Lung (tissue), 12 donors: Measurements from ENCODE around the gene ENGASE. TPM values are rescaled to one million over a fixed set of nuclear protein-coding genes. Genes with fewer than 3 reads are reported as not detected.

Experiments used
- ATAC-seq: fragments of 200-7000 bp; cut with Tn5 transposase; one replicate; pipeline ENCODE4 v1.9.1; 2020; ENCODE audit warnings: moderate number of reproducible peaks; ENCODE audit not compliant: insufficient read depth, low FRiP score
- DNase-seq, 3 donors: peaks; one replicate each; pipeline ENCODE4 v3.0.0-alpha.2; 2013 to 2017
- H3K27ac ChIP-seq, 2 donors: one replicate each; pipeline ENCODE4 v1.5.1; 2013; ENCODE audit warnings: mild to moderate bottlenecking in 2 of 2, moderate library complexity in 2 of 2, control low read depth in 1 of 2, inconsistent platforms in 1 of 2, low read depth in 1 of 2, low read length in 1 of 2
- H3K27me3 ChIP-seq, 3 donors: one replicate each; pipeline ENCODE4 v1.5.1; 2013; ENCODE audit warnings: low read length in 2 of 3; ENCODE audit not compliant: control insufficient read depth in 3 of 3, insufficient read depth in 3 of 3
- H3K36me3 ChIP-seq, 4 donors: one replicate each; pipeline ENCODE4 v1.5.1; 2013; ENCODE audit warnings: low read length in 4 of 4, mild to moderate bottlenecking in 1 of 4, moderate library complexity in 1 of 4; ENCODE audit not compliant: control insufficient read depth in 4 of 4, insufficient read depth in 4 of 4
- H3K4me1 ChIP-seq, 5 donors: one replicate each; pipeline ENCODE4 v1.5.1; 2013; ENCODE audit warnings: low read length in 5 of 5, mild to moderate bottlenecking in 2 of 5, moderate library complexity in 1 of 5; ENCODE audit not compliant: control insufficient read depth in 5 of 5, insufficient read depth in 5 of 5
- H3K4me3 ChIP-seq: one replicate; pipeline ENCODE4 v1.5.1; 2013; ENCODE audit warnings: mild to moderate bottlenecking, control low read depth, moderate library complexity
- H3K9ac ChIP-seq, 2 donors: one replicate each; pipeline ENCODE4 v1.5.1; 2013; ENCODE audit warnings: low read length in 2 of 2, control low read depth in 1 of 2; ENCODE audit not compliant: insufficient read depth in 1 of 2
- H3K9me3 ChIP-seq, 4 donors: one replicate each; pipeline ENCODE4 v1.5.1; 2013; ENCODE audit warnings: low read length in 3 of 4, mild to moderate bottlenecking in 1 of 4, moderate library complexity in 1 of 4; ENCODE audit not compliant: control insufficient read depth in 4 of 4, insufficient read depth in 3 of 4
- WGBS, 2 donors: extraction: QIAGEN DNeasy Blood & Tissue Kit; methylation state at CpG; one replicate each; pipeline ENCODE4 v1.1.7; 2013; 5-methylcytosine and 5-hydroxymethylcytosine counted together
- polyA plus RNA-seq, 2 donors: library from polyadenylated mRNA; stranded (reverse); fragments of 200-250 nt; gene quantifications; one replicate each; pipeline ENCODE4 v1.2.1, GENCODE V29; 2013
- total RNA-seq, 2 donors: library from RNA; depleted of rRNA in 1 of 2; stranded (reverse); fragments of >200 nt in 1 of 2; gene quantifications; one replicate each; pipeline ENCODE4 v1.2.1, GENCODE V29; 2014 to 2021
- TF ChIP-seq, protein P1 (sequence below): IDR thresholded peaks from 2 replicates; pipeline ENCODE4 v1.5.1; 2012; ENCODE audit warnings: mild to moderate bottlenecking; ENCODE audit errors: control extremely low read depth, extremely low read depth
- donor health status: control.
- donor health status: control.
- donor health status: Bipolar disorder and iron deficiency.
- donor health status: healthy.
- donor health status: DM: yes; HTN: yes; CAD: no.

The ENGASE gene
- total and polyA plus RNA-seq, 4 donors, result 19.0 to 45.7 (median 32.5) TPM

DNA sequence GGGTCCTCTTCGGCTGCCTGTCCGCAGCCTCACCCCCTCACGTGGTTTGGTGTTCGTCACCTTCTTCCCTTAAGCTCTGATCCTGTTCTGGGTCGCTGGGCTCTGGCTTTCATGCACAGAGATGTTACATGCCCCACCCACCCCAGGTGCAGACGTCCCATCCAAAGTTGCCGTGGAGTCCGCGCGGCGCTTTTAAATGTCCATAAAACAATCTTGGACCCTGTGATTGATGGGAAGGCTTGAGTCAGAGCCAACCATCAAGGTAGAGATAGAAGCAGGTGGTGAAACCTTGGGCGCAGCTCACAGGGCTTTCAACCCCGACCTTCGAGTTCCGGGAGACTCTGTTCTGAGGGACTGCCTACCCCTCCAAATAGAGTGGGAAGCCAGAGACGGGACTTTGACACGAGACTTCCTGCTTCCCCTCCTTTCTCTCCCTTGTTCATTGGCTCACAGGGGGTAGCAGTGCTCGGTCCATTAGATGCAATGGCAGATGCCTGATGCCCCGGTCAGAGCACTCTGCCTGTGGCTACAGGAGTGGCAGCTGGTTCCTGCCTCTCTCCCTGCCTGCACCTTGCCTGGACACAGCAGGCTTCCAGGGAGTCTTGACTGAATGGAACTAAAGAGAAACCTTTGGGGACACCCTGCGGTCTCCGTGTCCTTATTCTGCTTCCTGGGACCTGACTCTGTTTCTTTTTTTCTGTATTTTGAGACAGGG is 4.0 kb downstream of the ENGASE start:
- H3K4me1 ChIP-seq, result peaks cover 0 to 8% (median 5%) of the 10 kb centered on the region in 5 donors
- H3K9me3 ChIP-seq, result no peaks in the 10 kb centered on the region
- H3K27ac ChIP-seq, result no peak overlapping the region
- ATAC-seq (no peak), DNase-seq (no peak)
- H3K4me3 ChIP-seq, result no peak overlapping the region
- no peaks in the 10 kb centered on the region for H3K27me3 ChIP-seq
- TF ChIP-seq, protein P1, sequence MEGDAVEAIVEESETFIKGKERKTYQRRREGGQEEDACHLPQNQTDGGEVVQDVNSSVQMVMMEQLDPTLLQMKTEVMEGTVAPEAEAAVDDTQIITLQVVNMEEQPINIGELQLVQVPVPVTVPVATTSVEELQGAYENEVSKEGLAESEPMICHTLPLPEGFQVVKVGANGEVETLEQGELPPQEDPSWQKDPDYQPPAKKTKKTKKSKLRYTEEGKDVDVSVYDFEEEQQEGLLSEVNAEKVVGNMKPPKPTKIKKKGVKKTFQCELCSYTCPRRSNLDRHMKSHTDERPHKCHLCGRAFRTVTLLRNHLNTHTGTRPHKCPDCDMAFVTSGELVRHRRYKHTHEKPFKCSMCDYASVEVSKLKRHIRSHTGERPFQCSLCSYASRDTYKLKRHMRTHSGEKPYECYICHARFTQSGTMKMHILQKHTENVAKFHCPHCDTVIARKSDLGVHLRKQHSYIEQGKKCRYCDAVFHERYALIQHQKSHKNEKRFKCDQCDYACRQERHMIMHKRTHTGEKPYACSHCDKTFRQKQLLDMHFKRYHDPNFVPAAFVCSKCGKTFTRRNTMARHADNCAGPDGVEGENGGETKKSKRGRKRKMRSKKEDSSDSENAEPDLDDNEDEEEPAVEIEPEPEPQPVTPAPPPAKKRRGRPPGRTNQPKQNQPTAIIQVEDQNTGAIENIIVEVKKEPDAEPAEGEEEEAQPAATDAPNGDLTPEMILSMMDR, result no peak
- H3K9ac ChIP-seq, result no peak overlapping the region
- peaks cover 5 to 35% (median 20%) of the 10 kb centered on the region in 4 donors for H3K36me3 ChIP-seq
- WGBS, 2 donors, result 93 to 96% methylated on average over 21 of the region's 21 CpGs

- H3K27ac ChIP-seq, result no peak overlapping the region
- no peaks in the 10 kb centered on the region for H3K9me3 ChIP-seq
- DNase-seq, result no peak
- TF ChIP-seq, protein P1, result no peak
- H3K4me3 ChIP-seq, result no peak overlapping the region
- 95 to 97% methylated on average over 22 of the region's 22 CpGs for WGBS, 2 donors
- no peaks in the 10 kb centered on the region for H3K27me3 ChIP-seq
- H3K4me1 ChIP-seq, result peaks cover 0 to 8% (median 5%) of the 10 kb centered on the region in 5 donors
- H3K36me3 ChIP-seq, result peaks cover 5 to 44% (median 22%) of the 10 kb centered on the region in 4 donors
- ATAC-seq, result no peak
- no peak overlapping the region for H3K9ac ChIP-seq
These were observed 5.0 kb downstream of the ENGASE start for GRCh38 chr17:79079421-79080200.

DNA sequence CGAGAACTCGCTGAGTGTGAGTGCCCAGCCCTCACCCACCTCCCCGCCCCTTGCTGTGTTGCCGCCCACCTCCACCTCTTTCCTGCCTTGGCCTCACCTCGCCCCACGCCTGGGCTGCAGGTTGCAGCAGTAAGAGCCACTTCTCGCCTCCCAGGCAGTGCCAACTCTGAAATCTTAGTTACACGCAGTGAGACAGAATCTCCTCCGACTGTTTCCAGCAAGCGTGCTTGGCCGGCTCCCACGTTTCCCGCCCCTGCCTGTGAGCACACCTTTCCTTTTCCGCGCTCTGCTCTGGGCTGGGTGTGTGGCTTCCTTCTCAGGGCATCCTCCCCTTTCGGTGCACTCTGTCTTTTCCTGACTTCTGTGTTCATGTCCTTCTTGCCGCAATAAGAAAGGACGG is 5.7 kb downstream of the ENGASE start:
- 96 to 97% methylated on average over 18 of the region's 18 CpGs for WGBS, 2 donors
- Histone ChIP-seq H3K9me3 (no peaks in the 10 kb centered on the region), H3K9ac (no peak overlapping the region), H3K27ac (no peak overlapping the region), H3K4me1 (peaks cover 0 to 7% (median 5%) of the 10 kb centered on the region in 5 donors), H3K36me3 (peaks cover 5 to 52% (median 22%) of the 10 kb centered on the region in 4 donors), H3K4me3 (no peak overlapping the region), H3K27me3 (no peaks in the 10 kb centered on the region)
- TF ChIP-seq, protein P1, result no peak
- DNase-seq (no peak), ATAC-seq (no peak)
